ENCODE results near the gene BGLAP.

The BGLAP gene

DNA sequence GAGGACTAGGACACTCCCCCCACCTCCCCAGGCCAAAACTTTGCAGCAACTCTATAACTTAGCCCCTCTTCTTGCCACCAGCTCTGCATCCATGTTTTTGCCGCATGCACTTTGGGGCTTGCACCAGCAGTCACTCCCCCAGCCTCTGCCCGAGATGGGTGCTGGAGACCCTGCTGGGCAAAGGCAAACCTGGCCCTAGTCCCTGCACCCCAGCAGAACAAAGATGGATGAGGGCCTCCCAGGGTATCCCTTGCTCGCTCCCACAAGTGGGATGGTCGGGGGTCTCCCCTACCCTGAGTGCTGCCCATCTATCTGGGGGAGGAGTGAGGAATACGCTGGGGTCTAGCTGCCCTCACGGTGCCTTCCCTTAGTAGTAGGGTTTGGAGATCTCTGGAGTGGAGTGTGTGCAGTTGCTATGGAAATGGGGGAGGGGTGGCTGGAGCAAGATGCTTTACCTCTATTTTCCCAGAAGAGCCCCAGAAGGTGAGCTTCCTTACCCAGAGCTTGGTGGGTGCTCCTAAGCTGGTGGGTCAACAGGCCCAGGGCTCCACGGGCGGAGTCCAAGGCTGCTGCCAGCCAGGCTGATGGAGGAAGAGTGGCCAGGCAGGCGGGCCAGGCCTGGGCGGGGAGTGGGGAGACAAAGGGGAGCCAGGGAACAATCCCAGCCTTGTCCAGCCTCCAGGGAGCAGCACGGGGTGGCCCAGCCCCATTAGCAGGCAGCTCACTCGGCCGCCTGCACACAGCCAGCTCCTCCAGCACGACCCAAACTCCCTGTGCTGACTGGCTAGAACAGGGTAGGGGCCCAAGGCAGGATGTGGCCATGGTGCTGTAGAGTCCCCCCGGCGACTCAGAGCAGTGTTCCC, 5.7 kb downstream of the BGLAP start, which contains the start of gene PAQR6:
Gene PAQR6, minus strand, starts transcription at position 597 of the 863 bp plus-strand sequence. CDS start 1,325 bp downstream, outside the sequence.
- TF ChIP-seq JUND (IDR thresholded peaks at IDR 0.05; ENCODE audit: low read depth): no peak
- DNase-seq (ENCODE audit: low read depth in 1 of 2, low spot score in 1 of 2): no peak
- in situ Hi-C loops (cut with HindIII; ENCODE audit: low pct_unique_long_range_greater_than_20kb, low sequenced_read_pairs): no loop called here

DNA sequence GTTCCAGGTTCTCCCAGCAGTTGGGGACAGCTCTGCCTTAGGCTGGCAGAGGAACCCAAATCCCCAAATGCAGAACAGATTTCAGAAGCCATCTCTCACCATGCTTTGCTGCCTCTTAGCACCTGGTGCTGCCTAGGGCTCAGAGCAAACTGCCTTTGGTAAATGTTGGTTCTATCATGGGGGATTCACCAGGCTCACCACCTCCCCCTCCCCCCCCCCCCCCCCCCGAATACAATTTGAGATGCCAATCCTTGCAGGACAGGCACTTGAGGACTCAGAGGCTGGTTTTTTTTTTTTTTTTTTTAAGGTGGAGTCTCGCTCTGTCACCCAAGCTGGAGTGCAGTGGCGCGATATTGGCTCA, 6.3 kb downstream of the BGLAP start:
- in situ Hi-C loops (cut with HindIII; ENCODE audit: low pct_unique_long_range_greater_than_20kb, low sequenced_read_pairs): no loop called here
- no peak for DNase-seq (ENCODE audit: low read depth in 1 of 2, low spot score in 1 of 2)
- no peak for TF ChIP-seq JUND (IDR thresholded peaks at IDR 0.05; ENCODE audit: low read depth)

DNA sequence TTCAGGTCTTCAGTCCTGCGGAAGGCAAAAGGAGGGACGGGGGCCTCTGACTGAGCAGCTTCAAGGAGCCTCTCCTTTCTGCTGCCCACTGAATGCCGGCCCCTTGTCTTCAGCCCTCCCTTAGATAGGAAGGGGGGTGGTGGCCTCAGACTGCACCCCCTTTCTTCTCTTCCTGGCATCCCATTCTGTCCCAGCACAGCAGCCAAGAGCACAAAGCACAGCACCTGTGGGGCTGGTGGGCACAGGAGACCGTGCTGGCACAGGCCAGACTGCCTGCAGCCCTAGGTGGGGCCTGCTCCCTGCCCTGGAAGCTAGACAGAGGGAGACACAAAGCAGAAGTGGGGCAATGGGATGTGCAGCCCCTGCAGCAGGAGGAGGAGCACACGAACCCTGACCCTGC, 7.6 kb downstream of the BGLAP start:
- in situ Hi-C loops (cut with HindIII; ENCODE audit: low pct_unique_long_range_greater_than_20kb, low sequenced_read_pairs): no loop called here
- no peak for DNase-seq (ENCODE audit: low read depth in 1 of 2, low spot score in 1 of 2)
- TF ChIP-seq JUND (IDR thresholded peaks at IDR 0.05; ENCODE audit: low read depth): no peak

DNA sequence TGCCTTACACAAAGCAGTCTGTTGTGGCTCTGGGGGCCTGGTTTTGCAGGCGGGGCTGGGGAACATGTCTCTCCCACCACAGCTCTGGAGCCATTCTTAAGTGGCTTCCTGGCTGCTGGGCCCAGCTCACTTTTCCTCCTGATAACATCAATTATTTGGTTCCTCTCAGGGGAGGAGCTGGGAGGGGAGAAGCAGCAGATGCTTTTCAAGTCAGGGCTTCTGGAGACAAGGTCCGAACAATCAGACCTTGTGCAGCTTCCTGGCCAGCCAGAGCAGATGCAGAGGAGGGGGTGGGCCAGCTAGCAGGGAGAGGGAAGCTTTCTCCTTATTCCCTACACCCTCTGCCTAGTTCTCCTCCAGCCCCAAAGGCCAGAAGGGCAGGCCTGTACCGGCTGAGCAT, 9.5 kb downstream of the BGLAP start:
- DNase-seq (ENCODE audit: low read depth in 1 of 2, low spot score in 1 of 2): no peak
- no peak for TF ChIP-seq JUND (IDR thresholded peaks at IDR 0.05; ENCODE audit: low read depth)
- in situ Hi-C loops (cut with HindIII; ENCODE audit: low pct_unique_long_range_greater_than_20kb, low sequenced_read_pairs): no loop called here

GRCh38 chr1:156253634-156254033, 11.7 kb downstream of the BGLAP start:
- DNase-seq (ENCODE audit: low read depth in 1 of 2, low spot score in 1 of 2): no peak
- in situ Hi-C loops (cut with HindIII; ENCODE audit: low pct_unique_long_range_greater_than_20kb, low sequenced_read_pairs): no loop called here
- TF ChIP-seq JUND (IDR thresholded peaks at IDR 0.05; ENCODE audit: low read depth): no peak

GRCh38 chr1:156257711-156258110, 15.7 kb downstream of the BGLAP start:
- no peak for TF ChIP-seq JUND (IDR thresholded peaks at IDR 0.05; ENCODE audit: low read depth)
- in situ Hi-C loops (cut with HindIII; ENCODE audit: low pct_unique_long_range_greater_than_20kb, low sequenced_read_pairs): no loop called here
- DNase-seq (ENCODE audit: low read depth in 1 of 2, low spot score in 1 of 2): no peak

DNA sequence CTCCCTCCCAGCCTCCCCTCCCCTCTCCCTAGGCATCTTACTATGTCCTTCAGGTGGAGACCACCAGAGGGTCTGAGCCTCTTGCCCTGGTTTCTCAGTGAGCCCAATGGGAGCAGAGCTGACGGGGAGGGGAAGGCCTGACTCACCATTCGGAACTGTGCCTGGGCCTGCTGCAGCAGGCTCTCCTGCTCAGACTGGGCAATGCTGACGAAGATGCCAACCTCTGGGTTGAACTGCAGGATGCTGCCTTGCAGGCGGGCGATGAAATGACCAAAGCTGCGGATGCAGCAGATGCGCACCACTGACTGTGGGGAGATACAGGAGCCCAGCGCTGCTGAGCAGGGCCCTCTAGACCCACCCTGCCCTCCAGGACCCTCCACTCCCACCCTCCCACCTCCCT, 16.9 kb downstream of the BGLAP start:
- TF ChIP-seq JUND (IDR thresholded peaks at IDR 0.05; ENCODE audit: low read depth): no peak
- in situ Hi-C loops (cut with HindIII; ENCODE audit: low pct_unique_long_range_greater_than_20kb, low sequenced_read_pairs): no loop called here
- DNase-seq (ENCODE audit: low read depth in 1 of 2, low spot score in 1 of 2): no peak

GRCh38 chr1:156259805-156260204, 17.8 kb downstream of the BGLAP start:
- in situ Hi-C loops (cut with HindIII; ENCODE audit: low pct_unique_long_range_greater_than_20kb, low sequenced_read_pairs): no loop called here
- no peak for TF ChIP-seq JUND (IDR thresholded peaks at IDR 0.05; ENCODE audit: low read depth)
- peak in 1 of 2 experiments; percentile 44 for DNase-seq (ENCODE audit: low read depth in 1 of 2, low spot score in 1 of 2)

DNA sequence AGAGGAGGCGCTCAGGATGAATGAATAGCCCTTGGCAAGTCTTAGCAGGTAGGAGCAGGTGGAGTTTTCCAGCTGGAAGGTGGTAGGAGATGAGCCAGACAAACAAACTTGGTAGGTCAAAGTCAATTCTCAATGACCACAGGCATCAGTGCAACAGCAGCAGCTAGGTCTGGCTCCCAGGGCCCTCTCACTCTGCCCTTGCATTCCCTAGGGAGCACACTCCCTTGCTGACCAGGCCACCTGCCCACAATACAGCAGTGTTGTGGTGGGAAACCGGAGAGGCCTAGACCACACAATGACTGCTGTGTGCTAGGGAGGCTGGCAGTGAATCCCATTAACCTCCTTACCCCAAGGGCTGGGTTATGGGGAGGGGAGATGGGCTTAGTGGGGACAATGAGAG, 18.9 kb downstream of the BGLAP start:
- no peak for TF ChIP-seq JUND (IDR thresholded peaks at IDR 0.05; ENCODE audit: low read depth)
- no peak for DNase-seq (ENCODE audit: low read depth in 1 of 2, low spot score in 1 of 2)
- in situ Hi-C loops (cut with HindIII; ENCODE audit: low pct_unique_long_range_greater_than_20kb, low sequenced_read_pairs): no loop called here

DNA sequence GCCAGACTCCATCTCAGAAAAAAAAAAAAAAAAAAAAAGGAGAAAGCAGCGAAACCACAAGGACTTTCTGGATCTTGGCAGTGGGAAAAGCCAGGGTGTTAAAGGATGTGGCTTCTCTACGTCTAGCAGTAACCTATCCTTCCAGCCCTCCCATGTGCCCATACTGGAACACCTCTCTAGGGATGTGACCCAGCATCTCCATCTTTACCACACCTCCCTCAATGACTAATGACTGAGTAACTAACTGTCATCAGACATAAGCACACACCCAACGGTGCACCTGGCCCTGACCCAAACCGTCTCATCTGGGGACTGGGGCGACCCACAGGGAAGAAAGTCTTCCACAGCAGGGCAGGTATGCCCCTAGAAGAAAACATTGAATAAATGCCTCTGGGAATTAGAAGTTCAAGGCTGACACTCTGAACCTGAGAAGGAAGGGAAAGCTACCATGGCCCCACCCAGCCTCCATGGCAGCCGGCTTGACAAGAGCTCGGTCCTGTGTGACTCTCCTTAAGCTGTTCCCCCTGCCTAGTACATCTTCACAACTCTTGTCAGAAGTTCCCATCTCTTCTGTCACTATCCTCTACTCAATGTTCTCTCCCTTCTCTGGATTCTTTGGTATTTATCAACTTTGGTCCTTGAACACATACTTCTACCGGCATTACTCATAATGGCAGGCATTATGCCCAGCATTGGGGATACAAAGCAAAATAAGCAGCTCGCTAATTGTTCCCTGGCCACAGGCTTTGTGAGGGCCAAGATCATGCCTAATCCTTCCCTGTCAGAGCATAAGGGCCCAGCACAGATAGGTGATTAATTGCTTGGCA, 20.7 kb downstream of the BGLAP start:
- no peak for DNase-seq (ENCODE audit: low read depth in 1 of 2, low spot score in 1 of 2)
- in situ Hi-C loops (cut with HindIII; ENCODE audit: low pct_unique_long_range_greater_than_20kb, low sequenced_read_pairs): no loop called here
- TF ChIP-seq JUND (IDR thresholded peaks at IDR 0.05; ENCODE audit: low read depth): no peak

DNA sequence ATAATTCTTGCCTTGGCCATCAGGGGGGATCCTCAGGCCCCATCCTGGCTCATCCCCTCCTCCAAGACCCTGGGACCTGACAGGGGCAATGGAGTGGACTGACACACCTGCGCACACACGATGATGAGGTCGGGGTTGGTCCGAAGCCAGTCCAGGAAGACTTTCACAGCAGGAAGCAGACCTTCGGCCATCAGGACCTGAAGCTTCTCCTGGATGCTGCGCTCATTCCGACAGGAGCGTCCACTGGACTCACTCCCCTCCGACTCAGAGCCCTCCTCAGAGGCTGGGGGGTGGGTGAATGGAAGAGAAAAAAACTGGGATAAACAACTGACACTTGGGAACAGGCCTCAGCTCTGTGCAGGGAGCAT, 21.3 kb downstream of the BGLAP start:
- no peak for TF ChIP-seq JUND (IDR thresholded peaks at IDR 0.05; ENCODE audit: low read depth)
- DNase-seq (ENCODE audit: low read depth in 1 of 2, low spot score in 1 of 2): no peak
- in situ Hi-C loops (cut with HindIII; ENCODE audit: low pct_unique_long_range_greater_than_20kb, low sequenced_read_pairs): no loop called here

- no peak for TF ChIP-seq JUND (IDR thresholded peaks at IDR 0.05; ENCODE audit: low read depth)
- DNase-seq (ENCODE audit: low read depth in 1 of 2, low spot score in 1 of 2): no peak
- in situ Hi-C loops (cut with HindIII; ENCODE audit: low pct_unique_long_range_greater_than_20kb, low sequenced_read_pairs): no loop called here
These were observed 24.1 kb downstream of the BGLAP start for GRCh38 chr1:156266051-156266450.

- in situ Hi-C loops (cut with HindIII; ENCODE audit: low pct_unique_long_range_greater_than_20kb, low sequenced_read_pairs): no loop called here
- DNase-seq (ENCODE audit: low read depth in 1 of 2, low spot score in 1 of 2): no peak
- TF ChIP-seq JUND (IDR thresholded peaks at IDR 0.05; ENCODE audit: low read depth): no peak
These were observed 26.4 kb downstream of the BGLAP start for GRCh38 chr1:156268336-156268735.

All from T47D (cell line).